Activated effector memory CD4-positive, alpha-beta T cell treated with Interleukin-2 at 50 U/mL for 16 hours (primary cell): Measurements from ENCODE around the gene TMEM131.

Experiments used
- DNase-seq: peaks from one replicate; pipeline ENCODE4 v3.0.0-alpha.2; 2020

The TMEM131 gene

GRCh38 chr2:97755491-97755890 lies 240.3 kb downstream of the TMEM131 start:
- DNase-seq: no peak

DNA sequence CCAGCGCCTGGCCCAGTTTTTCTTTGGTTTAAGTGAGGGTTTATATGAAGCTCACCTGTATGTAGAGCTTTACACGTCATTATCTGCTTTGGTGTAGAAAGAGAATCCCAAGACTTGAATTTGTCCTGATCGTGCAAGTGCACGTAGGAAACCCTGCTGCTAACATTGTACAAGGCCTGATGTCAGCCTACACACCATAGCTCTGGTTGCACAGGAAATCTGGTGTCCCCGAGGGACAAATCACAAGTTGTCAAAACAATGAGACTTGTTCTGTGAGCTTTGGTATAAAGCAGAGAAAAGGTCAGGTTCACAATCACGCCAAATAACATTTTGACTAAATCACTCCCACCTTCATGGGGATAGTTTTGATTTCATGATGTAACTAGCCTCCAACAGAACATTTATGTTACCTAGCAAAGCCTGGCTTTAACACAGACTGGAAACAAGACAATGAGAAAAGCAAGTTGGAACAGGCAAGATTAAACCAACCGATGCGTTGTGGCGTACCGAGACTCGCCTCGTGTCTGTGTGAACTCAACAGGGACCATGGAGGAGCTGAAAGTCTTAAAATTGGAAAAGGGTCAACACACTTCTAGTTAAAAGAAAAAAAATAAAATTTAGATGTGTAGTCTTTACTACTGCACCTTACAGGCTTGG lies 240.9 kb downstream of the TMEM131 start:
- no peak for DNase-seq

DNA sequence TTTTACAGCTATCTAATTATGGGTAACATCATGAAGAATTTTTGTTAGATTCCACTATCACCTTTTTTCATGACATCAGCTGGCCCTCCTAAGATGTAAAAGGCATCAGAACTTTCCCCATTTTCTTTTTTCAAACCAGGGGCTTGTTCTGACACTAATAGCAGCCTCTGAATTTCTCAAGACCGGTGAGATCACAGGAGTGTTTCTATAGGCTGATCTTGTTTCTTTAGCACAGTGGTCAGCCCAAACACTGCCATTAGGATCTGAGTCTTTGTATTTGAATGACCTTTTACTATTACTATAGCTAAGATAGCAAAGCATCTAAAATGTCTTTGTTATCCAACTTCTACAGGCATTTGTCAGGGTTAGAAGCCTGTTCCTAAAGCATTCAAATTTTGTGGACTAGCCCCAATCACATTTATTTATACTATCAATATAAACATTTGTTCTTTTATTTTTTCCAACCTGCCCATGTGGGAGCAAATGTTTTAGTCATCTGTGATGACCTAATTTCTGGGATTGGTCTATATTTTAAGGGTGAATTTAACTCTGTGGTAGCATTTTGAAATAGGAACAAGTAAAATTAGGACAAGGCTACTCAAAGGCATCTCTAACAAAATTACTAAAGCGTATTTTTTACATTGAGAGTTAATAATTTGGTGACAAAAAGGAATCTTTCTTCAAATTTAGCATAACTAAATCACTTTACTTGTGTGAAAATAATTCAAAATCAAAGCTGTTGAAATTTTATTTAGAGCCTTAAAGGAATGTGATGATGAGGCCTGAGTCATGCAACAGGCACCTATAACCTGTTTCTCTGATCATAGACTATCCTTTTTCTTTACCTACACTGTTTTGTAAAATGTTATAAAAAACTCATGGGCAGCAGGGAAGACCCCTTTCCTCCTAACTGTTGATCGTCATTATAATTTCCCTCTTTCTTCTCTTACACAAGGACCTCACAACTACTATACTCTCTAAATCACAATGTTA lies 243.1 kb downstream of the TMEM131 start:
- DNase-seq: no peak

- no peak for DNase-seq
Observed at GRCh38 chr2:97751752-97752151, 244.0 kb downstream of the TMEM131 start.

- DNase-seq: no peak
Observed at GRCh38 chr2:97750017-97750416, 245.7 kb downstream of the TMEM131 start.

DNA sequence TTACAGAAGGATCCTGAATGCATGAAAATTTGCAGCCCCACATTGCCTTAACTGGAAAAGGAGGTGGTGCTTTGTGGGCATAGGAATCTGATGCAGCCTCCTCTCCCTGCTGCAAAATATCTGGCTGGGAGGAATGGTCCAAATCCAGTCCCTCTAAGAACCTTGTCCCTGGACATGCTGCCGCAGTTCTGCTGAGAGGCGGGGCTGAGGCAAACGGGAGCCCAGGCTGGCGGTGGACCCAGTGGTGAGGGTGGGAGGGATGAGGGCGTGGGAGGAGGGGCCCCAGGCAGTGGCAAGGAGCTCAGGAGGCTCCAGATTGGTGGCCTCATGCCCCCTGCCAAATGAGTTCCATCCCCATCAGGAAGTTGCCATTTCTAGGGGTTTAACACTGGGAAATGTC lies 246.2 kb downstream of the TMEM131 start:
- DNase-seq: no peak

GRCh38 chr2:97747716-97748115 lies 248.0 kb downstream of the TMEM131 start:
- DNase-seq: no peak

DNA sequence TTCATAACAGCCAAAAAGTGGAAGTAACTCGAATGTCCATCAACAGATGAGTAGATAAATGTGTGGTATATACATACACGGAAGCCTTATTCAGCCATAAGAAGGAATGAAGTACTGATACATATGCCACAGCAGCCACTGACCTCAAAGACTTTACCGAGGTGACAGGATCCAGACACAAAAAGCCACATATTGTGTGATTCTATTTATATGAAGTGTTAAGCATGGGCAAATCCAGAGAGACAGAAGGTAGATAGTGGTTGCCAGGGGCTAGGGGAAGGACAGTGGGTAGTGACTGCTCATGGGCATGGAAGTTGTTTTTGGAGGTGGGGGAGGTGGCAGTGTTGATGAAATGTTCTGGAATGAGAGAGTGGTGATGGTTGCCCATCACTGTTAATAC lies 248.5 kb downstream of the TMEM131 start:
- DNase-seq: no peak

DNA sequence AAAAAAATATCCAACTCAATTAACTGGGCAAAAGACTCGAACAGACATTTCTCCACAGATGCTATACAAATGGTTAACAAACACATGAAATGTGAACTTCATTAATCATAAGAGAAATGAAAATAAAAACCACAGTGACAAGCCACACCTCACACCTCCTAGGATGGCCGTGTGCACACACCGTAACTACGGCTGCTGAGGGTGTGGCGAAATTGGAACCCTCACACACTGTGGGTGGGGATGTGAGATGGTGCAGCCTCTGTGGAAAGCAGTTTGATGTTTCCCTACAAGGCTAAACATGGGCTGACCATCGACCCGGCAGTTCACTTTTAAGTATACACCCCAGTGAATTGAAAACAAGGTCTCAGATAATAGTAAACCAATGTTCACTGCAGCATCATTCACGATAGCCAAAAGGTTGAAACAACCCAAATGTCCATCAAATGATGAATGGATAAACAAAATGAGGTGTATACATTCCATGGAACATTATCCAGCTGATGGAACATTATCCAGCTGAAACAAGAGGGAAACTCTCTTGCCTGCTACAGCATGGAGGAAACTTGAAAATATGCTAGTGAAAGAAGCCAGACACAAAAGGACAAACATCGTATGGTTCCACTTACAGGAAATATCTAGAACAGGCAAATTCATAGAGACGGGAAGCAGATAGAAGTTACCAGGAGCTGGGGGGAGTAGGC lies 250.1 kb downstream of the TMEM131 start:
- peak; percentile 27 for DNase-seq

DNA sequence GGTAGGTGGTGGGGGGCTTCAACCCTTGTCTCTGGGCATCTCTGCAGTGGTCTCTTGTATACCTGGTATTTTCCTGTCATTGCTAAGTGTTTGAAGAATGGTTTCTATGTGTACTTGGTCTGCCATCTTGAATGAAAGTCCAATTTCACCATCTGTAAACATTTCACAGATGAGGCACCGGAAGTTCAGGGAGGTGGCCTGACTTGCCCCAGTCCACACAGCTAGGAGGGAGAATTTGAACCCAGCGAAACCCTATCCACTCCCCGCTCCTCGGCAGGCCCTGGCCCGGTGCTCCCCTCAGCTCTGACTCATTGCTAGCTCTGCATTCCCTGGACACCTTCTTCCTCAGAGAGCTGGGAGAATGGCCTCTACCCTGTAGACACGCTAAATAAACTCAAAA lies 251.8 kb downstream of the TMEM131 start:
- no peak for DNase-seq

DNA sequence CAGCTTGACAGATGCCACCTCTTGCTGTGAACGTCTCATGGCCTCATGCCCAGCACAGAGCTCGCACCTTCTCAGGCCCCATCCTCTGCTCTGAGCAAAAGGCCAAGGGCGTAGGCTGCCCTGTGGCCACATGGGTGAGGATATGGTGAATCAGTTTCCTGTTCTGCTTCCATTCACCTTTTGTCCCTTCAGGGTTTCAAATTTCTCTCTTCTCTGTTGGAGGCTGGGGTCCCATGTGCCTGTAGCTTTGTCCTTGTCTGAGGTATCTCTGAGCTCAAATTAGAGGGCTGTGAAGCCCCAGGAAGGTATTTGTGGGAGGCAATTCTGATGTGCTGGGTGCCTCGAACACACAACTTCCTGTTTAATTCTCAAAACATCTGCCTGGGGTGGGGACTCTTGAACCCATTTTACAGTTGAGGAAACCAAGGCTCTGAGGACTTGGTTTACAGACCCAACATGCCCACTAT lies 253.3 kb downstream of the TMEM131 start:
- DNase-seq: peak; percentile 21

GRCh38 chr2:97741686-97742085 lies 254.1 kb downstream of the TMEM131 start:
- no peak for DNase-seq

GRCh38 chr2:97741251-97741650 lies 254.5 kb downstream of the TMEM131 start:
- no peak for DNase-seq

DNA sequence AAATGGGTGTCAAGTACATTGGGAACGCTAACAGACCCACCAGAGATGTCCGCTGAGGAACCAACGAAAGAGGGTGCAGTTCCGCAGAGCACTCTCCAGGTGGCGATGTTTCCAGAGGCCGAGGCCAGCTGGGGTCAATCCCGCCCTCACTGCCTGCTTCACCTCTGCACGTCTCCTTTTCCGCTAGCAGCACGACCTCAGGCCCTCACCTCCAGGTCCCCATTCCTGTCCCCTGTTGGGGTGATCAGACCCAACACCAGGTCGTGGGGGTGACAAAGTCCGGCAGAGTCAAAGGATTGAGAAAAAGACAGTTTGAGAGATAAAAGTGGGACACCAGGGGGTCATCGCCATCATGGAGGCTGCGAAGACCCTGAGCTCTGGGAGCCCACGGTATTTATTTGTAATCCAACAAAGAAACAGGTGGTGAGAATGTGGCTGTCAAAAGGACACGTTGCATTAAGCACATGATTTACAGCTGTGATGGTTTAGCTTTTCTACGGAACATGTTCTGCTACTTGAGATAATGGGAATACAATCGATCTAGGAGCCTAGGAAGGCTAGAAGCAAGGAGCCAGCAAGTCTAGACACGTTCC lies 255.1 kb downstream of the TMEM131 start:
- DNase-seq: no peak

DNA sequence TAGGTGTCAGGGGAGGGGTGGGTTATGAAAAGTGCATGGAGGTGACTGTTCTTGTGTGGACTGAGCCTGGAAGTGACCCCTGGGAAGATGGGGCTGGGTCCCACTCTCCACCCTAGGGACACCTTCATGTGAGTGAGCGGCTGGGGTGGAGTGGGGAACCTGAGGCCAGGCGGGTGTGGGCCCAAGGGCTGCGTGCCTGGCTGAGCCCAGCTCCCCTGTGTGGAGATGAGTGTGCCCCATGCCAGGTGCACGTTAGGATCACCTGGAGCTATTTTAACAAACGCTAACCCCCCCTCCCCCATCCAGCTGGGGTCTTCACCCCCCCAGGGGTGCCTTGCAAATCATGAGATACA lies 255.9 kb downstream of the TMEM131 start:
- no peak for DNase-seq

DNA sequence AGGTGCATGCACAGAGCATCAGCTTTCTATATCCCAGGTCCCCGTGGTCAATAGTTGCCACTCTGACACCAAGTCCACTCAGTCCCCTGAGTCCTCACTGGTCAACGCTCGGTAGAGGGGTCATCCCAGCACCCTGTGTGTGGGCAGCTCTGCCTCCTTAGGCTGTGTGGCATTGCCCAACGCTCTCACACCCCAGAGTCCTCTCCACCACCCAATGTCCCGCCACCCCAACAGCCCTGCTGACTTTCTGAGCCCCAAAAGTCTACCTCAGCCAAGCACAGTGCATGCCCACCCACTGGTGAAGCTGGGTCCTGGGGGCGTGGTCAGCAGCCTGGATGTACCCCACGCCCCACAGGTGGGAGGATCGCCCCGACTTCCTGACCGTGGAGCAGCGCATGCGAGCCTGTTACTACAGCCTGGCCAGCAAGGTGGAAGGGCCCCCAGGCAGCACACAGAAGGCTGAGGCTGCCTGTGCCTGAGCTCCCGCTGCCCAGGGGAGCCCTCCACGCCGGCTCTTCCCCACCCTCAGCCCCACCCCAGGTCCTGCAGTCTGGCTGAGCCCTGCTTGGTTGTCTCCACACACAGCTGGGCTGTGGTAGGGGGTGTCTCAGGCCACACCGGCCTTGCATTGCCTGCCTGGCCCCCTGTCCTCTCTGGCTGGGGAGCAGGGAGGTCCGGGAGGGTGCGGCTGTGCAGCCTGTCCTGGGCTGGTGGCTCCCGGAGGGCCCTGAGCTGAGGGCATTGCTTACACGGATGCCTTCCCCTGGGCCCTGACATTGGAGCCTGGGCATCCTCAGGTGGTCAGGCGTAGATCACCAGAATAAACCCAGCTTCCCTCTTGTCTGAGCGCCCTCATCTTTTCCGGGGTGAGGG lies 256.5 kb downstream of the TMEM131 start:
- DNase-seq: no peak

GRCh38 chr2:97738179-97739019 lies 257.3 kb downstream of the TMEM131 start:
- DNase-seq: no peak

GRCh38 chr2:97737421-97738178 lies 258.1 kb downstream of the TMEM131 start:
- no peak for DNase-seq

GRCh38 chr2:97736608-97737330 lies 259.0 kb downstream of the TMEM131 start:
- no peak for DNase-seq

- no peak for DNase-seq
Observed at GRCh38 chr2:97736185-97736584, 259.6 kb downstream of the TMEM131 start.
